CD4-positive, alpha-beta T cell treated with Interferon alpha-2 for 1 hour (primary cell): ENCODE results near the gene MYO15A.

Source experiments
- DNase-seq, 2 donors: peaks; one replicate each; pipeline ENCODE4 v3.0.0-alpha.2; 2020 to 2022

Gene MYO15A

DNA sequence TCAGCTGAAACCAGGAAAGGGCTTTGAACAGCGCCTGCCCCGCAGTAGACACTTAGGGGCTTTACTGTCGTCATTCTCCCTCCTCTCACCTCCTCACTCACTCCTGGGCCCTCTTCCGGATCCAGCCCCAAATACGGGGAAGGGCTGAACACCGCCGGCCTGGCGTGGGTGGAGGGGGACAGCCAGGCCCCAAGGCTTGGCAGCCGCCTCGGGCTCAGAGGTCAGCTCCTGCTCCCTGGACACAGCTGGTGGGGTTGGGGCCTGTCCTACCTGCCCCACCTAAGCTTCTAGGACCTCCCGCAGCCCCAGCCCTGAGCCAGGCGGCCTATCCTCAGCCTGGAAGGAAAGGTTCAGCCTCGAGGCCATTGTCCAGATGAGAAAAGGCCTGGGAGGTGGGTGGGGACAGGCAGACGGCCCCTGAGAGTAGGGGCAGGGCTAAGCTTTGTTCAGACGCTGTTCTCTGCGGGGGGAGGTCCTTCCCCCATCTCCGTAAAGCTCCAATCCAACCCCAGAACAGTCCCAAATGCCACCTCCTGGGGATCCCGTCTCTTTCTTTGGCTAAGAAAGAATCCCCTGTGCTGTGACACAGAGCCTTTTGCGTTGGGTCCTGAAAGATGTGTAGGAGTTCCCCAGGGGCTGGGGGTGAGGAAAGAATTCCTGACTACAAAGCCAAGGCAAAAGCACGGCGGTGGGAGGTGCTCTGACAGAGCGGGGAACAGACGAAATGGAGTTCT is 116.0 kb downstream of the MYO15A start:
- no peak for DNase-seq

DNA sequence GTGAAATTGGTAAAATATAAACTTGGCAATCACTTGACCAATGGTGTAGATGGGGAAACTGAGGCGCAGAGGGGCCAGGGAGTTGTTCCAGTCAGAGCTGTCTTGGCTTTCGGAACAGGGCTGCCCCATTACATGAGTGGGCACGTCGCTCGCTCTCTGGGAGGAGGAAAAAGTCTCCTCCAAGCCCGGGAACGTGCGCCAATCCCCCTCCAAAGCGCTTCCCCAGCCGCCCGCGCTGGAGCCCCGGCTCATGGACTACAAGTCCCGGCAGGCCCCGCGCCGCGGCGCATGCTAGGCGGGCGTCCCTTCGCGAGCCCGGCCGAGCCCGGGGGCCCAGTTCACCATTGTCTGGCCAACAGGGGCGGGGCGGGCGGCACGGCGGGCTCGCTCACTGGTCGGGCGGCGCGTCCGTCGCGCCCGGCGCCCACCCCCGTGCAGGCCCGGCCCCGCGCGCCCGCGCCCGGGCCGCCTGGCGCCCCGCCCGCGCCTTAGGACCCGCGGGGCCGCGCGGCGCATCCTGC is 116.6 kb downstream of the MYO15A start, which contains the start of gene LLGL1:
Gene LLGL1 (plus strand): TSS at position 515 of the 521 bp plus-strand sequence. CDS start 48 bp downstream, outside the sequence.
- DNase-seq: peak; percentile 95 to 97

DNA sequence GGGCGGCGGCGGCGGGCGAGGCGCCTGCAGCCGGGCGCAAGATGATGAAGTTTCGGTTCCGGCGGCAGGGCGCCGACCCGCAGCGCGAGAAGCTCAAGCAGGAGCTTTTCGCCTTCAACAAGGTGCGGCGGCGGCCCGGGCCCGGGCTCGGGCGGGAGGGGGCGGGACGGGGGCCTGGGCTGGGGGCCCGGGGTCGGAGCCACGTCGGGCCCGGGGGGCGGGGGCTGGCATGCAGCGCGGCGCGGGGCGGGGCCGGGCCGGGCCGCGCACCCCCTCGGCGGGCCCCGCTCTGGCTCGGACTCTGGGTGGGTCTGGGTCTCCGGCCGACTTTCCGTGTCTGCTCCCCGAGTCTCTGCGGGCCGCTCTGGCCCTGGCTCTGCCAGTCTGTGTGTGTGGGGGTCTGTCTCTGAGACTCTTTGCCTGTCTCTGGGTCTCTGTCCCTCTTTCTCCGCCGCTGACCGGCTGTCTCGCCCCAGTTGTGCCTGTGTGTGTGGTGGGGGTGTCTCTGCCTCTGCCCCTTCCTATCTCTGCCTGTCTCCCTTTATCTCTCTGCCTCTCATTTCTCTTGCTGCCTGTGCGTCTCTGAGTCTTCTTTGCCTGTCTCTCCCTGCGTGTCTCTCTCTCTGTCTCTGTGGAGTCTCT is 117.2 kb downstream of the MYO15A start:
- DNase-seq: no peak

DNA sequence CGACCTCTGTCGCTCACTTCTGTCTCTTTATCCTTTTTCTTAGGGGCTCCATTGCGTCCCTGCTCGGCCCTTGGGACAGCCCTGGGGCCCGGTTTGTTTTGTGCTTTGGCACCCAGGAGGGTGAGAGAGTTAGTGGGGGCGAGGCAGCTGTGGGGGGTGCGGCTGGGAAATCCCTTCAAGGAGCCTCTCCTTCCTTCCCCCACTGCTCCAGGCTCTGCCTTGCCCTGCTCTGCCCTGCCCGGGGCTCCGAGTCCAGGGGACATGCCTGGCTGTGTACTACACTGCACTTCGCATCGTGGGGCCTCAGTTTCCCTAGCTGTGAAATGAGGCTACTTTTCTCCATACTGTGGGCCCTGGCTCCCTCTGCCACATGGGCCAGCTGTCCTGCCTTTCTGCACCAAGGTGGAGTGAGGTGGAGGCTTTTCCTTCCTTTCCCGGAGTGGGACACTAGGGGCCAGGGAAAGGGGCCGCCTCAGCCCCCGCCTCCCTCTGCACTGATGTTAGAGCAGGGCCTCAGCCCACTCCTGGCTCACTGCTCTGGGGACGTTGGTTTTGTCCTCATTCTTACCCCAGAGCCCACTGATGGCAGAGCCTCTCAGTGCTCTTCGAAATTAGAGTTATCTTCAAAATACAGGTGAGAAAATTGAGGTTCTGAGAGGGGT is 117.9 kb downstream of the MYO15A start:
- no peak for DNase-seq

DNA sequence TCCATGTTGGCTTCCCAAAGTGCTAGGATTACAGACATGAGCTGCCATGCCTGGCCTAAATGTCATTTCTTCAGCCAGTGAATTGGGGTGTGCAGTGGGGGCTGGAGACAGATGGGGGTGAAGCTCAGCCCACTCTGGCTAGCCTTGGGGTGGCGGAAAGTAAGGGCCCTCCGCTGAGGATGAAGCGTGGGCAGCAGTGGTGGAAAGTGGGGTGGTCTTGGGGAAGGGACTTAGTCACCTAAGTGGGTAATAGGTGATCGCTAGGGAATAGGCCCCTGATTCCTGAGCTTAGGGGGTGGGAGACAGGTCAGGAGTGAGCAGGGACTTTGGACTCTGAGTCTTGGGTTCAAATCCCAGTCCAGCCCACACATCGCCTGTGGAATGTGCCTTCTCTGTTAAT is 119.1 kb downstream of the MYO15A start:
- DNase-seq: no peak

DNA sequence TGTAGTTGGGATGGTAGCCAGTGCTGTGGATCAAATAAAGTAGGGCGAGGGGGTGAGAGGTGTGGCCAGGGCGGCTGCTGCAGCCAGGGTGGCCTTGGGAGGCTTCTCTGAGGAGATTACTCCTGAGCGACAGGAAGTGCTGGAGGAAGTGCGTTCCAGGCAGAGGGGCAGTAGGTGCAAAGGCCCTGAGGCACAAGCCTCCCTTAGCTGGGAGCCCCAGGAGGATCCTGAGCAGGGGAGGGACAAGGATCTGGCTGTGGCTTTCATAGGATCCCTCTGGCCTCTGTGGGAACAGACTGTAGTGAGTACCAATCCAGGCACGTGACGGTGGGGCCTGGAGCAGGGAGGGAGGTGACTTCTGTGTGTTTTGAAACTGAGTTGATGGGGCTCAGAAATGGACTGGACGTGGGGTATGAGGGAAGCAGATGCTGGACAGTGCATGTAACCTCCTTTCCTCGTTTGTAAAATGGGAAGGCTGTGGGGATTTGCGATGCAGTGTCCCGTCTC is 119.7 kb downstream of the MYO15A start:
- no peak for DNase-seq

DNA sequence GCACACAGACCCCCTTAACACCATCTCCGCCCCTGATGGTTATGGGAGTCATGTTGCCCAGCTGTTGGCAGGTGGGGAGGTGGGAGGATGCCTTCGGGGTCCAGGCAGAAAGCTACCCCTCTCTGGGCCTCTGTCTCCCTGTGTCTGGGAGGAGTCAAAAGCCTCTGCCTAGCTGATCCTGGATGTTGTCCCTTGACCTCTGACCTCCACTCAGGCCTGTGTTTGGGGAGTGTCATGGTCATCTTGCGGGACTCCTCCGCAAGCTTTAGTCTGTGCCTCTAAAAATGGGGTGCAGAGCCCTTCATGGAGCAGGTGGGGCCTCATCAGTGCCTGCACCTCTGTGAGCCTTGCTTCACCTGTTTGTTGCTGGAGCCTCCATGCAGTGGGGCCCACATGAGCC is 120.7 kb downstream of the MYO15A start:
- DNase-seq: no peak
